Stomach (tissue), 4 donors: ENCODE results near the gene RAB6A.

Source experiments
- CTCF ChIP-seq, 7 experiments: fragments of 450-650 bp in 4 of 7; fragments of 200-600 bp in 3 of 7; sonication (generic) in 3 of 7; IDR thresholded peaks; one replicate each; pipeline ENCODE4 v1.5.1; 2016 to 2019; ENCODE audit warnings: antibody characterized with exemption in 7 of 7, control low read depth in 2 of 7, mild to moderate bottlenecking in 1 of 7
- POLR2A ChIP-seq, 4 donors: fragments of 450-650 bp; IDR thresholded peaks; one replicate each; pipeline ENCODE4 v1.6.1; 2016; ENCODE audit warnings: antibody characterized with exemption in 4 of 4, control low read depth in 2 of 4, mild to moderate bottlenecking in 1 of 4, moderate library complexity in 1 of 4
- POLR2AphosphoS5 ChIP-seq, 3 donors: sonication (generic); formaldehyde crosslinking; IDR thresholded peaks; one replicate each; pipeline ENCODE4 v1.6.1; 2016; ENCODE audit warnings: antibody characterized with exemption in 3 of 3

GRCh38 chr11:73715541-73715940 lies 45.3 kb downstream of the RAB6A start:
- TF ChIP-seq CTCF (IDR thresholded peaks at IDR 0.05) = no peak
- TF ChIP-seq POLR2A (IDR thresholded peaks at IDR 0.05) = no peak
- TF ChIP-seq POLR2AphosphoS5 (IDR thresholded peaks at IDR 0.05) = no peak
